Activated CD4-positive, alpha-beta T cell treated with anti-CD3 and anti-CD28 coated beads, Interleukin-2, amount 50 U/mL, for 16 hours (primary cell): ENCODE results near the gene RNF212B.

Experiments
- DNase-seq: peaks from one replicate; pipeline ENCODE4 v3.0.0-alpha.2; 2020

RNF212B gene

DNA sequence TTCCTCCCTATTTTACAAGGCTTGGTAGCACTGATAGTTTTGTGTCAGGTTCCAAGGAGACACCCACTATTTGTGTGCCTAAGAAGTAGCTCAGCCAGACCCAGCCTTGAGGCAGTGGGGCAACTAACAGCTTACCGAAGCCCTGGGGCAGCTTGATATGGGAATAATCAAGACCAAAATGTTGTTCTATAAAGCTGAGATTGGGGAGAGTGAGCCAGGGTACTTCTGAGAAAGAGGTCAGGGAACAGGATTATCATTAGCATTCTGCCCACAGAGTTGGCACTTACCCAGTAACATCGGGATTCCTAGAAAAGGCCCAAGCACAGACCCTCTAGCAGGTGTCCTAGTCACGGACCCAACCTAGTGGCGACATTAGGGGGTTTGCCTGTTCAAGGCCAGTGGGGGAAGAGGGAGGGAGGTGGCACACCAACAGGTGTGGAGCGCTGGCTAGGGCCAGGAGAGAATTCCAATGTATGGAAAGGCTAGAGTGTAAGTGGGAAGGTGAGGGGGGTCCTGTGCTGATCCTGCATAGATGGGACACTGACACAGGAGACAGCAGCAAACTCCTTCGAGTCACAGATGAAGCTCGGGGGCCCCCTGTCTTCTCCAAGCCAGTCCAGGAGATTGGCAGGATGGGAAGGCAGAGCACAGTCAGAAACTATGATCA is 60.0 kb downstream of the RNF212B start:
- no peak for DNase-seq

DNA sequence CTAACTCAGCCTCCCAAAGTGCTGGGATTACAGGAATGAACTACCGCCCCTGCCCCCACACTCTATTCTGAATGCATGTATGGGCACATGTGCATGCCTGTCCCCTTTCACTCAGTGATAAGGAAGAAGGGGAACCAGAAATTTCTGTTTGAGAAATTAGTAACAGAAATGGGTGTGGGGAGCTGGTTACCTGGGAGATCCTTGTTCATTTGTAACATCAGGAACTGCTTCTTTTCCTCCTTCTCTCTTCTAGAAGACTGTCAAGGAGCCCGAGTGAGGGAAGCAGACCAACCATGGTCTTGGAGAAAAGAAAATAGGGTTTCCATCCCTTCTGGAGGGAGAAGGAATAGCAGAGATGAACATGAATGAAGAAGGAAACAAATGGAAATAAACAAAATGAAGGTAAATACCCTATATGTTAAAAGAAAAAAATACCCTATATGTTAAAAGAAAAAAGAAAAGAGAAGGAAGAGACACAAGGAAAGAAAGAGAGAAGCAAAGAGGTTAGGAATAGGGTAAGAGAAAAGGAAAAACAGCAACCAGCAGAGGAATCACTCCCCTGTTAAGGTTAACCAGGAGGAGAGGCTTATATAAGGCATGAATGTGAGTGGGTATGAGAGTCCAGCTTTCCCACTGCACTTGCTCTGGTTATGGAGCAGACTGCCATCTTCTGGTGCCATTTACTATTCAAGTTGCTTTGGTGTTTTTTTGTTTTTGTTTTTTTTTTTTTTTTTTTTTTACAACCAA is 61.6 kb downstream of the RNF212B start:
- DNase-seq, result peak; percentile 21

DNA sequence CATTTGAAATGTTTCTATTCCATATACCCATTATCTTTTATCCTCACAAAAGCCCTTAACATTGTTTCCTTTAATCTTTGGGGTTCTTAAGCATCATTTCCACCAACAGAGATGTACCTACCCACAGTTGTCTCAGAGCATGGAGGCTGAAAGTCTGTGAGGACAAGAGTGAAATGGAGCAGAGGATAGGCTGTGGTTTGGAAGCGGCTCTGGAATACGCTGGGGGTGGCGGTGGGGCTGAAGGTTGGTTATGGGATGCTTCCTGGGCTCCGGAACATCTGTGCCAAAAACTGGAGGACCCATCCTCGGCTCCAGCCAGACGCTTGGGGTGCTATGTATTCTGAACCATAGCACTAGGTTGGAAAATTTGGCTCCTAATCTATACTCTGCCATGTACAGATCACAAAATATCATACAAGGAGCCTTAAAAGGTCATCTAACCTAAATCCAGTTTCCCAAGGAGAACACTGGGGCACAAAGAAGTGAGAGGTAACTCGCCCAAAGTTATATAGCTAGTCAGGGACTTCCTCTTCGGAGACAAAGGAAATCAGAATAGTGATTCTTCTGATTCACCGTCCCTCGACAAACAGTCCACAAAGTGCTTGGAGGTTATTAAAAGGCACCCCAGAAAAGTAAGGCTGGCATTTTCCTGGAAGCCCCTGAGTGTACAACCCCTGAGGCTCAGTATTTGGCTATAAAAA is 62.4 kb downstream of the RNF212B start:
- DNase-seq, result no peak

DNA sequence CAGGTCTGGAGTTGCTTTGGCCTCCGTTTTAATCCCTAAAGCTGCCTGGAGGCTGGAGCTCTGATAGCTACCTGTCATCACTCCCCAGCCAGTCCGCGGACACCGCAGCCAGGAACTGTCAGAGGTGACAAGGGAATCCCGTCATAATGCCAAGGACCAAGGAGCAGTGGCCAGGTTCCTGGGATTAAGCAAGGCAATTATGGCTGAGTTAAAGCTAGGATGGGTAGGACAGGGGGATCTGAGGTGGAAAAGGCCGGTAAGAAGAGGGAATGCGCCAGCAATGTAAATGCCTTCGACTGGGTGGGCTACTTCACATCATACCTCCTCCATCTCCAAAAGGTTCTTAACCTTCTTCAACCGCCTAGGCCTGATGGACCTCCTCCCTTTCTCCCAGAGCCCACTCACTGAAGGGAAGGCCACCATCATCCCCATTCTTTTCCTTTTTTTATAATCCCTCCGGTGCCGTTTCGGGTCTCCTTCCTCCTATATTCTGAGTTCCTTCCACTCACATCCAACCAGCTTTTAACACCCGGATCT is 63.0 kb downstream of the RNF212B start:
- DNase-seq, result peak; percentile 8

GRCh38 chr14:23301288-23301968 is 63.7 kb downstream of the RNF212B start:
- DNase-seq, result peak; percentile 98

DNA sequence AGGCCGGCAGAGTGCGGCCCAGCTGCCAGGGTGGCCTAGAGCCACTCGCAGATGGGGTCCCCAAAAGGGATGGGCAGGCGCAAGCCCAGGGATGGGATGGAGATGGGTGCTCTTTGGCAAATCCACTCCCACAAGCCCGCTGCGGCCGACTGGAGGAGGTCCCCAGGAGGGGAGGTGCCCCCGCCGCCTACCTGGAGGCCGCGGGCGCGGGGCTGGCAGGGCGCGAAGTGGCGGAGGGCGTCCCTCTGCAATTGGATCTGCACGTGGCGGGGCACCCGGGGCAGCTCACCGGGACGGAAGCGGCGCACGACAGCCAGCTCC is 64.2 kb downstream of the RNF212B start:
- DNase-seq, result no peak

GRCh38 chr14:23302290-23303225 is 64.8 kb downstream of the RNF212B start, which contains the start of gene PPP1R3E:
TSS of gene PPP1R3E (minus strand) at chr14:23302859. CDS start at chr14:23302576, 283 bp downstream.
- peak; percentile 85 for DNase-seq

DNA sequence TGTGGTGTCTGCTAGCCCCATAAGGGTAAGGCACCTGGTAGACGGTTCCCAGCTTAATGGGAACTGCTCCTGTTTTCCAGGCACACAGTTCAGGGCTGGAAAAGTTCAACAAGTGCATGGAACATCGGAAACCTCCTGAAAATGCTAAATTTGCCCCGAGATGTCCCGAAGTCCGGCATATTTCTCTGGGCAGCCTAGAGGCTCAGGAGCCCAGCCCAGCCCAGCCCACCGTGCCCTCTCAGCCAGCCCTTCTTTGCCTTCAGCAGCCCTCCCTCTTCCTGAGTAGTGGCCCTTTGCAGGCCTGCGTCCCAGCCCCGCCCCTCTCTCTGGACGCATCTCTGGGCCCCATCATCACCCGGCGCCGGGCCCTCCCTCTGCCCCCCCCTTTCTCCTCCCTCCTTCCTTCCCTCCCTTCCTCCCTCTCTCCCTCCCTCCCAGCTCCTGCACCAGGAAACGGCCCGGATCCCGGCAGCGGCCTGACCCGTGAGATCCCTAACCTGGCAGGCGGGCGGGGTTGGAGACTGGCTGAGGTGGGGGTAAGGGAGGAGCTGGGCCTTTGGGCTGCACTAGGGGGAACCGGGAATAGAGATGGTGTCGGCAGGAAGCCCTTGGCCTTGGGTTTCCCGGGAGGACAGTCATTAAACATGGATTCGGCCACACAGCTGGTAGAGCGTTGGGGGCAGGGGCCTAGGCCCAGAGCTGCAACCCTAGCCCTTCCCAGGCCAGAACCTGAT is 68.8 kb downstream of the RNF212B start, which contains the start of gene BCL2L2:
BCL2L2 (plus strand) TSS at position 422 of the 734 bp plus-strand sequence. CDS start 935 bp downstream, outside the sequence.
- peak; percentile 26 for DNase-seq

DNA sequence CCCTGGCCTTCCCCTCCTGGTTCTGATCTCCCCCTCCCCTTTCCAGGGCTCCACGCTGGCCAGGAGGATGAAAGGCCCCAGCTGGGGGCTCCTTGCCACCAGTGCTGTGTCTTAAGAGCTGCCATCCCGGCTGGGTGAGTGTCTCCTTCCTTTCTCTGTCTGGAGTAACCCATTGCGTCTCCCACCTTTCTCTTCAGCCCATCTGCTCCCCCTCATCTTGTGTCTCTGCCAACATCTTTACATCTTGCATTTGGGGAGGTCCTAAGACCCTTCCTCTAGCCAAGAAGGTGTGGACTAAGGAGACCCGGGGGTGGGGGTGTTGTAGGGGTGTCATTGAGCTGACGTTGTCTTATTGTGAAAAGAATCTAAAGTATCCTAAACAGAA is 69.4 kb downstream of the RNF212B start:
- DNase-seq, result no peak

DNA sequence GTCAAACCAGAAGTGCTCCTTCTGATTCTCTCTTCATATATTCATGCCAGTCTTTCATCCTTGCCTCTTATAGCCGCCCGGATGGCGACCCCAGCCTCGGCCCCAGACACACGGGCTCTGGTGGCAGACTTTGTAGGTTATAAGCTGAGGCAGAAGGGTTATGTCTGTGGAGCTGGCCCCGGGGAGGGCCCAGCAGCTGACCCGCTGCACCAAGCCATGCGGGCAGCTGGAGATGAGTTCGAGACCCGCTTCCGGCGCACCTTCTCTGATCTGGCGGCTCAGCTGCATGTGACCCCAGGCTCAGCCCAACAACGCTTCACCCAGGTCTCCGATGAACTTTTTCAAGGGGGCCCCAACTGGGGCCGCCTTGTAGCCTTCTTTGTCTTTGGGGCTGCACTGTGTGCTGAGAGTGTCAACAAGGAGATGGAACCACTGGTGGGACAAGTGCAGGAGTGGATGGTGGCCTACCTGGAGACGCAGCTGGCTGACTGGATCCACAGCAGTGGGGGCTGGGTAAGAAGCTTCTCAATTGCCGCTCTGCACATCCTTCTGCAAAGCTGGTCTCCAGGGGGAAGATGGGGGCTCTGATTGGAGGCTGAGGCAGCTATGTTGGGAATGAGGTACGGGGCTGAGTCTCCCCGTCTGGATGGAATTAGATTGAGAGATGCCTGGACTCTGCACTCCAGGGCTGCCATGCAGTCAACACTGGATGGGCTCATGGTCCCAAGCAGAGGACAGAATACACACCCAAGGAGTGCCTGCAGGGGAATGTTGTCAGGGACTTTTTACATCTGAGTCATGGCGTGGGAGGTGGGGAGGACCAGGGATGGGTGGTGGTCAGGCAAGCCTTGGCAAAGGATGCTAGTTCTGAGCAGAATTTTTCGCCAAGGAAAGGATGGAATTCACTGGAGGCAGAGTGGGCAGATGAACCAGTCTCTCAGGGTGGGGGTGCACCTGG is 70.2 kb downstream of the RNF212B start:
- no peak for DNase-seq

GRCh38 chr14:23308721-23309445 is 71.1 kb downstream of the RNF212B start:
- no peak for DNase-seq

GRCh38 chr14:23310546-23310945 is 72.8 kb downstream of the RNF212B start:
- DNase-seq, result no peak

- no peak for DNase-seq
Observed at GRCh38 chr14:23316300-23316699, 78.6 kb downstream of the RNF212B start.

DNA sequence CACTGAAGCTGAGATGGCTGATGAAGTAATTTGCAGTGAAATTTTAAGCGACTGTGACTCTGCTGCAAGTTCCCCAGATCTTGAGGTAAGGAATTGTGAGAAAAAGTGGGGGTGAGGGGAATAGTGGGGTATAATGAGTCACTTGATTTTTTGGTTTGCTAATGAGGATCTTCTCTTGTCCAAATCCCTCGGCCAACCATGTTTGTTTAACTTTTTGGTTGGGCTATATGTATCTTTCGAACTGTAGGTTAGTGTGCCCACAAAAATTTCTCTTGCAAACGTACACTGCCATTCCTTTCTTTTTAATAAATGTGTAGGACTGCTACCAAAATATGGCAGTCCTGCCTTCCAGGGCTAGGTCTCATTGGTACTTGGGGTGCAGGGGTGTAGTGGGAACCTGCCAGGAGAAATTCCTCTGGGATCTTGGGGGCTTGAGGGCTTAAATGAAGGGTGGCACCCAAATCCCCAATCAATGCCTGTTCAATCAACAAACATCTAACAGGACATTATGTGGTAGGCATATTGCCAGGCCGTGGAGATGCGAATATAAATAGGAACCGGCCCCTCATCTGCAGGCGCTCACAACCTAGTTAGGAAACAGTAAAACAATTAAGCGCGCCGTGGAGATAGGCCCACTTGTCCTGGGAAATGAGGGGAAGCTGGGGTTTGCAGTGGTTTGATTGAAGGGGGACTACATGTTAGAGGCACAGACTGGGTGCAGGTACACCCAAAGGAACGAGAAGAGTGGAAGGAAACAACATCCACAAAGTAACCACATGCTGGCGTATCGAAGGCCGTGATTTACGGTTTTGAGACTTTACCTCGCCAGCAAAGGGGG is 82.2 kb downstream of the RNF212B start:
- DNase-seq, result no peak

DNA sequence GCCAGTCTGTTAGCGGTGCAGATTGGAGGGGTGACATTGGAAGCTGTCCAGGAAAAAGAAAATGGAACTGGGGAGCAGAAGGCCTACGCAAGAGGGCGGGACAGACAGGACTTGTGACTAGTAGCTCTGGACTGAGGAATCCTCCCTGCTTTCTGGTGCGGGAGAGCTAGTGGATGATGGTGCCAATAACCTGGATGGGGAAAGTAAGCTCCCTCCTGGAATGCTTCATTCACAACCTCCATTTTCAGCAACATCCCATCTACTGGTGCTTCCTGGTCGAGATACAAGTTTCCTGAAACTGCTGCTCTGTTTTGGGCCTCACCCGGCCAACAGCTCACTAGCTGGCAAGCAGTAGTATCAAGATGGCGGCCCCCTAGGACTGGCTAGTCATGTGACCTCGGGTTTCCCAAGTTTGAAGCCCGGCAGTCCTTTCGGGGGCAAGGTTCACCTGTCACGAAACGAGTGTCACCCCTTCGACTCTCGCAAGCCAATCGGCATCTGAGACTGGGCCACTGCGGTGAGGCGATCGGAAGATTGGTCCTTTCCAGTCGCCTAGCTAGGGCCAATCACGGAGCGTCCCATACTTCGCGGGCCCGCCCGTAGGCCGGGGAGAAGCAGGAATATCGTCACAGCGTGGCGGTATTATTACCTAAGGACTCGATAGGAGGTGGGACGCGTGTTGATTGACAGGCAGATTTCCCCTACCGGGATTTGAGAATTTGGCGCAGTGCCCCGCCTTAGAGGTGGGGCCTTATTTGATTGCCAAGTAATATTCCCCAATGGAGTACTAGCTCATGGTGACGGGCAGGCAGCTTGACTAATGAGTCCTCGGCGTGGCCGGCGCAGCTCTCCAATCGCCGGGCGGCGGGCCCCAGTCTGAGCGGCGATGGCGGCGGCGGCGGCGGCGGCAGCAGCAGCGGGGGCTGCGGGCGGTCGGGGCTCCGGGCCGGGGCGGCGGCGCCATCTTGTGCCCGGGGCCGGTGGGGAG is 83.1 kb downstream of the RNF212B start, which contains the start of gene PABPN1:
PABPN1 (plus strand) TSS at position 874 of the 988 bp plus-strand sequence; CDS start at position 887, 13 bp downstream.
- peak; percentile 100 for DNase-seq
